HUES48 (cell line): ENCODE data around the gene RPP30.

Experiments used
- H3K27ac ChIP-seq: one replicate; pipeline ENCODE4 v1.7.0; 2013; ENCODE audit warnings: low read depth, low read length, inconsistent platforms
- H3K27me3 ChIP-seq: 2 replicates; pipeline ENCODE4 v1.6.1; 2013; ENCODE audit warnings: mild to moderate bottlenecking, low read length; ENCODE audit not compliant: control insufficient read depth, insufficient read depth
- H3K36me3 ChIP-seq: 2 replicates; pipeline ENCODE4 v1.6.1; 2013; ENCODE audit warnings: low read length; ENCODE audit not compliant: control insufficient read depth, insufficient read depth
- H3K4me1 ChIP-seq: 2 replicates; pipeline ENCODE4 v1.6.1; 2013; ENCODE audit warnings: mild to moderate bottlenecking, low read length; ENCODE audit not compliant: control insufficient read depth, insufficient read depth
- H3K4me3 ChIP-seq: 2 replicates; pipeline ENCODE4 v1.5.1; 2013; ENCODE audit warnings: mild to moderate bottlenecking, low read depth, low read length
- H3K9ac ChIP-seq: 2 replicates; pipeline ENCODE4 v1.6.1; 2013; ENCODE audit warnings: mild to moderate bottlenecking, low read depth, low read length, moderate library complexity
- H3K9me3 ChIP-seq: 2 replicates; pipeline ENCODE4 v1.6.1; 2013; ENCODE audit warnings: low read length; ENCODE audit not compliant: control insufficient read depth, insufficient read depth

The RPP30 gene

DNA sequence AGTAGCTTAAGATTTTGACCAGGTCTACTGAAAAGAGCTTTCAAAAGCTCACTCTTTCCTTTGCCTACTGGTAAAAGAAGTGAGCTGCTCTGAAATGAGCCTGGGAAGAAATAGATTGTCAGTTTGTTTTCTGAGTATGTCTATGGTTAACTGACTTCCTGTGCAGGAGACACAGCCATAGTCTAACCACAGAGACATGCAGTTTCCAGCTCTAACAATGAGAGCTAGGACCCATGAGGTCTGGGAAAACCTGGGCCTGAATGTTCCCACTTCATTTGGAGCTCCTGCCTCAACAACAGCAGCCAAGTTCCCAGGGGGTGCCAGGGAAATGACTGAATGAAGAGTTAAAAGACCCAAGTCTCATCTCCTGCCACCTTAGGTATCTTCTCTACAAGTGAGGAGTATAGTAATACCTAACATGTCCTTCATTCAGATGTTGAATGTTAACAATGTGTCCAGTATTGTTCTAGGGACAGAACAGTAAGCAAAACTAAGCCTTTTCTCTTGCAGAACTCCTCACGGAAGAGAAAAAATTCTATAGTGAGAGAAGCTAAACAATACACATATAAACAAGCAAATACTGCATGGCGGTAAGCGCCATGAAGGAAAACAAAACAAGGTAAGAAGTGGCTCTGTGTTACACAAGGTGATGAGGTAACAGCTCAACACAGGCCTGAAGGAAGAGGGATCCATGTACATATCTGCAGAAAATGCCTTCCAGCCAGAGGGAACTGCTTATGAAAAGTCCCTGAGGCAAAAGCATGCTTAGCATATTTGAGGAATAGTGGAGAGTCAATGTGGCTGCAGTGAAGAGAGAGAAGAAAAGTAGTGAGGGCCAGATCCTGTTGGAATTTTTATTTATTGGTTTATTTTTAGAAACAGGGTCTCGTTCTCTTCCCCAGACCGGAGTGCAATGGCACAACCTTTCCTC, 75.5 kb downstream of the RPP30 start:
- H3K27me3 ChIP-seq = 0 out of 2 replicates have a peak, but pooled peaks cover 5% of the 10 kb centered on the region
- no peak overlapping the region for H3K4me3 ChIP-seq
- H3K9ac ChIP-seq = no peak overlapping the region
- no peaks in the 10 kb centered on the region for H3K4me1 ChIP-seq
- H3K27ac ChIP-seq = no peak overlapping the region
- no peaks in the 10 kb centered on the region for H3K36me3 ChIP-seq
- no peaks in the 10 kb centered on the region for H3K9me3 ChIP-seq
